Activated naive CD8-positive, alpha-beta T cell treated with anti-CD3 and anti-CD28 coated beads, Interleukin-2, amount 50 U/mL, for 24 hours (primary cell): ENCODE data around the gene CLIP2.

Experiments
- ATAC-seq: fragments of 150-1000 bp; cut with Tn5 transposase; one replicate; pipeline ENCODE4 v1.10.0; 2021
- DNase-seq: peaks from one replicate; pipeline ENCODE4 v3.0.0; 2021
- H3K27ac Mint-ChIP-seq: one replicate; pipeline ENCODE4 v1.8.0; 2021; ENCODE audit warnings: mild to moderate bottlenecking, mixed read lengths
- H3K27me3 Mint-ChIP-seq: one replicate; pipeline ENCODE4 v1.8.0; 2021; ENCODE audit warnings: mixed read lengths
- H3K36me3 Mint-ChIP-seq: one replicate; pipeline ENCODE4 v1.8.0; 2021; ENCODE audit warnings: low read depth, mixed read lengths
- H3K4me1 Mint-ChIP-seq: one replicate; pipeline ENCODE4 v1.8.0; 2021; ENCODE audit warnings: mixed read lengths
- H3K4me3 Mint-ChIP-seq: one replicate; pipeline ENCODE4 v1.8.0; 2021; ENCODE audit warnings: mild to moderate bottlenecking, moderate library complexity, mixed read lengths
- H3K9me3 Mint-ChIP-seq: one replicate; pipeline ENCODE4 v1.8.0; 2021; ENCODE audit warnings: mixed read lengths

Gene CLIP2

DNA sequence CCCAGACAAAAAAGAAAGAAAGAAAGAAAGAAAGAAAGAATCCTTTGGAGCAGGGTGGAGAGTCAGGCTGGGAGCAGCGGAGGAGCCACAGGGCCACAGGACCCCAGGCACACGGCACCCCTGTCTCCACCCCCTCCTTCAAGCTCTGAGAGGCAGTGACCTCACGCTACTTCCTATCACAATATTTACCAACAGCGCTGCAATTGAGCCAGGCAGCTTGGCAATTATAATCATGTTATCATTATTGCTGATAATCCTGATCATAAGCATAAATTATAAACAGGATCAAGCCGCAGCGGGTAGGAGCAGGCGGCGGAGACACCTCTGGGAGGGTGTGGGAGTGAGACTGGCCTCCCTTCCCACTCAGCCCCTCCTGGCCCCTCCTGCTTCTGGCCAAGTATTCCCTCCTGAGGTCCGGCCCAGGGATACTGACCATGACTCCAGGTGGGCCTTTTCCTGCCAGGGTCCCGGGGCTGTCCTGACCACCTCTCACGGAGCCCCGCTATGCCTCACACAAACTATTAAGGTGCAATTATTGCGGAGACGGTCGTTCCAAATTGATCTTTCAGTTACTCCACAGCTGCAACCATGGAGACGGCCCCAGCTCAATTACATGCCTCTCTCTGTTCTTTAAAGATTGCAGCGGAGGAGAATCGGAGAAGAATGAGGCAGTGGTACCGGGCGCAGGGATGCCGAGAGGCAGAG lies 154.5 kb downstream of the CLIP2 start:
- no peak overlapping the region for H3K27ac Mint-ChIP-seq
- ATAC-seq, result no peak

GRCh38 chr7:74449144-74449543 lies 159.9 kb downstream of the CLIP2 start:
- Mint-ChIP-seq H3K27ac (no peak overlapping the region), H3K36me3 (no peaks in the 10 kb centered on the region), H3K9me3 (no peaks in the 10 kb centered on the region), H3K27me3 (no peaks in the 10 kb centered on the region), H3K4me3 (no peak overlapping the region), H3K4me1 (peaks cover 17% of the 10 kb centered on the region)
- ATAC-seq (no peak), DNase-seq (no peak)

More for the DNA sequence above, 154.5 kb downstream of the CLIP2 start:
- no peak overlapping the region for H3K4me3 Mint-ChIP-seq
- peaks cover 1% of the 10 kb centered on the region for H3K27me3 Mint-ChIP-seq
- H3K36me3 Mint-ChIP-seq, result no peaks in the 10 kb centered on the region
- no peaks in the 10 kb centered on the region for H3K4me1 Mint-ChIP-seq
- H3K9me3 Mint-ChIP-seq, result no peaks in the 10 kb centered on the region
- no peak for DNase-seq

GRCh38 chr7:74449809-74450397 lies 160.7 kb downstream of the CLIP2 start:
- ATAC-seq (no peak), DNase-seq (peak; percentile 77)
- Mint-ChIP-seq H3K4me3 (no peak overlapping the region), H3K27ac (no peak overlapping the region), H3K9me3 (no peaks in the 10 kb centered on the region), H3K36me3 (no peaks in the 10 kb centered on the region), H3K27me3 (peaks cover under 1% of the 10 kb centered on the region), H3K4me1 (peaks cover 17% of the 10 kb centered on the region)

- Mint-ChIP-seq H3K4me1 (peaks cover 17% of the 10 kb centered on the region), H3K27ac (peak overlapping the region; percentile 81), H3K9me3 (no peaks in the 10 kb centered on the region), H3K27me3 (peaks cover 7% of the 10 kb centered on the region), H3K36me3 (no peaks in the 10 kb centered on the region), H3K4me3 (peak overlapping the region; percentile 67)
- DNase-seq (peak; percentile 11), ATAC-seq (no peak)
These were observed 163.6 kb downstream of the CLIP2 start for GRCh38 chr7:74452748-74453321.

DNA sequence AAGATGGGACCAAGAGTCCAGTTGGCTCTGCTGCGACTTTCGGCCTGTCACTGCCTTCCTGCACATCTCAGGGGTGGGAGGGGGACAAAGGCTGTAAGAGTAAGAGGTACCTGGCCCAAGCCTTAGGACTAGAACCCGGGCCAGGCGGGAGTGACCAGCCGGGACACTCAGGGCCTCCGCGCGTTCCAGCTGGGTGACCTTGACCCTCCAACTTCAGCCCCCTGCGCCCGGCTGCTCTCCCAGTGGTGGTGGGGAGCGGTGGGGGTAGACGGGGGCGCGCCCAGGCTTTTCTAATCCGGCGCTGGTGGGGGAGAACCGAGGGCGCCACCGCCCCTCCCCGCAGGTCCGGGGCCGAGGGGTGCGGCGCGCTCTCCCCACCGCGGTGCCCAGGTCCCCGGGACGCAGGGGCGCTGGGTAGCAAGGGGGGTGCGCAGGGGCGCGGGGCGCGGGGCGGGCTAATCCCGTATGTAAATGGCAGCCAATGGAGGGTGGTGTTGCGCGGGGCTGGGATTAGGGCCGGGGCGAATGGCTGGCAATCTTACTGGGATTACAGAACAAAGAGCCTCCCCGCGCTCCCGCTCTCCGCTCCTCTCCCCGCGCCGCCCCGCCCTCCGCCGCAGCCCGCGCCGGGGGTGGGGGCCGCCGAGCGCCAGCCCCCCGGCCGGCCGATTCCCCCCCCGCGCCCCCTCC lies 164.3 kb downstream of the CLIP2 start, which contains the start of gene GTF2IRD1:
TSS of gene GTF2IRD1 (plus strand) at position 585 of the 690 bp plus-strand sequence. CDS start 54,175 bp downstream, outside the sequence.
- H3K4me1 Mint-ChIP-seq, result peaks cover 17% of the 10 kb centered on the region
- H3K27me3 Mint-ChIP-seq, result peaks cover 7% of the 10 kb centered on the region
- H3K9me3 Mint-ChIP-seq, result no peaks in the 10 kb centered on the region
- peak within 1 kb of the TSS; percentile 67 for H3K4me3 Mint-ChIP-seq
- no peaks in the 10 kb centered on the region for H3K36me3 Mint-ChIP-seq
- peak; percentile 59 for DNase-seq
- no peak for ATAC-seq
- peak within 1 kb of the TSS; percentile 81 for H3K27ac Mint-ChIP-seq

DNA sequence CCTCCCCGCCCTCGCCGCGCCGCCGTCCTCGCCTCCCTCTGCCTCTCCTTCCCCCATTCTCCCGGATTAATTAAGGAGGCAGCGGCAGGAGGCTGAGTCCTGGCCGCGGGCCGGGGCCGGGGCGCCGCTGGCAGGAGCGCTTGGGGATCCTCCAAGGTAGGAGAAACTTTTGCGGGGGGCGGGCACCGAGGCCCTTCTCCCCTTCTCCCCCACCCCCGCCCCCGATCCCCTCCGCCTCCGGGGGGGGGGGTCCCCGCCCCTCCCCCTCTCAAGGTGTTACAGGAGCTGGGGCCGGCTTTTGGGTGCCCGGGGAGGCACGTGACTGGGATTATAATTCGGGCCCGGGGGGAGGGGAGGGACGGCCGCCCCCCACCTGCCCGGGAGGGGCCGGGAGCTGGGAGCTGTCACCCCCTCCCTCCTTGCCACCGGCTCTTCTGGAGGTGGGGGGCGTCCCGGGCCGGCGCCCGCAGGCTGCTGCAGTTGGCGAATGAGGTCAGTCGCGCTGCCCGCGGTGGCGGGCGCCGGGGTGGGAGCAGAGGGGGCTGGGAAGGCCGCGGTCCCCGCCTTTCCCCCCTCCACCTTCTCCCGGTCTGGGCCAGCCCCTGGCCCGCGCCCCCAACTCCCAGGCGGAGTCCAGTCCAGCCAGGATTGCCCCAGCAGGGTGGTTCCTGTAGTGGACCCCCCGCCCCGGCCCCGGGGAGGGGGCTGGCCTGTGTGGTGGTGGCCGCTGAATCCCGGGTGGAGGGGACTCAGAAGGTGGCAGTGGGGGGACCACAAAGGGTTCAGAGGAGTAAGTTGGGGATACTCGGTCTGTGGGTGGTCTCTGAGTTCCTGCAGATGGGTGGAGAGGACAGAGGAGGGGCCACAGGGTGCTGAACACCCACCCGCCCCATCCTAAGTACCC lies 165.1 kb downstream of the CLIP2 start:
- ATAC-seq (no peak), DNase-seq (peak; percentile 45)
- Mint-ChIP-seq H3K4me1 (peaks cover 17% of the 10 kb centered on the region), H3K36me3 (no peaks in the 10 kb centered on the region), H3K27ac (no peak overlapping the region), H3K9me3 (no peaks in the 10 kb centered on the region), H3K4me3 (peak overlapping the region; percentile 34), H3K27me3 (peaks cover 7% of the 10 kb centered on the region)

DNA sequence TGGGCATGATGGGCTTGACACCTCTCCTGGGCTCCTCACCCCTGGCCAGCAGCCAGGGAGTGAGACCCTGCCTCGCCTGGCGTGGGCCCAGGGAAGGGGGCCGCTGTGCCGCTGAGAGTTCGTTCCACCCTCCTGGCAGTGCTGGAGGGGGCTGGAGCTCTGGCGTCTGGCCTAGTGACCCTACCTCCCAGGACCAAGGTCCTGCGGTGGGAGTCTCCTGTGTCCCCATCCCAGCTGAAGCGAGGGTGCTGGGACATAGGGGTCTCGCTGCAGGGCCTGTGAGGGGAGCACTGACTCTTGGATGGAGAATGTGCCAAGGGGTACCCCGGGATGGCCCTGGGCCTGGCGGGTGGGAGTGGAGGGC lies 165.7 kb downstream of the CLIP2 start:
- ATAC-seq, result no peak
- Mint-ChIP-seq H3K9me3 (no peaks in the 10 kb centered on the region), H3K27me3 (peaks cover 7% of the 10 kb centered on the region), H3K4me1 (peaks cover 17% of the 10 kb centered on the region), H3K36me3 (no peaks in the 10 kb centered on the region), H3K27ac (no peak overlapping the region), H3K4me3 (peak overlapping the region; percentile 34)
- DNase-seq, result no peak

GRCh38 chr7:74455291-74455804 lies 166.1 kb downstream of the CLIP2 start:
- H3K27me3 Mint-ChIP-seq, result peaks cover 7% of the 10 kb centered on the region
- no peak for ATAC-seq
- no peak overlapping the region for H3K4me3 Mint-ChIP-seq
- H3K36me3 Mint-ChIP-seq, result no peaks in the 10 kb centered on the region
- no peak overlapping the region for H3K27ac Mint-ChIP-seq
- H3K9me3 Mint-ChIP-seq, result no peaks in the 10 kb centered on the region
- DNase-seq, result no peak
- peaks cover 17% of the 10 kb centered on the region for H3K4me1 Mint-ChIP-seq
